Measurements from ENCODE around the gene SLC13A4.

DNA sequence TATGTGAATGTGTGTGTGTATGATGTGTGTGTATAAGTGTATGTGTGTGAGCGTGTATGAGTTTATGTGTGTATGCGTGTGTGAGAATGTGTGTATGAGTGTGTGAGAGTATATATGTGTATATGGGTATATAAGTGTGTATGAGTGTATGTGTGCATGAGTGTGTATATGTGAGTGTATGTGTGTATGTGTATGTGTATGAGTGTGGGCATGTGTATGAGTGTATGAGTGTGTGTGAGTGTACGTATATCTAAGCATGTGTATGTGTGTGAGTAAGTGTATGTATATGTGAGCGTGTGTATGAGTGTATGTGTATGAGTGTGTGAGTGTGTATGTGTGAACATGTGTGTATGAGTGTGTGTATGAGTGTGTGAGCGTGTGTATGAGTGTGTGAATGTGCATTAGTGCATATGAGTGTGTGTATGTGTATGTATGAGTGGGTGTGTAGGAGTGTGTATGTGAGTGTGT is 12.9 kb downstream of the SLC13A4 start:
- no peak for TF ChIP-seq CTCF (IDR thresholded peaks at IDR 0.05)
- no peak for TF ChIP-seq POLR2AphosphoS5 (IDR thresholded peaks at IDR 0.05)
